HG02943 (cell line): Measurements from ENCODE around the gene ITPK1.
A peak's percentile ranks its signal among the peaks of the same experiment; 100 is the strongest.

Source experiments
- ATAC-seq: cut with Tn5 transposase; IDR thresholded peaks from one replicate; pipeline ENCODE4 v1.9.1; 2021; ENCODE audit warnings: mild to moderate bottlenecking, low read depth, moderate library complexity; ENCODE audit not compliant: unreplicated experiment

ITPK1 gene

DNA sequence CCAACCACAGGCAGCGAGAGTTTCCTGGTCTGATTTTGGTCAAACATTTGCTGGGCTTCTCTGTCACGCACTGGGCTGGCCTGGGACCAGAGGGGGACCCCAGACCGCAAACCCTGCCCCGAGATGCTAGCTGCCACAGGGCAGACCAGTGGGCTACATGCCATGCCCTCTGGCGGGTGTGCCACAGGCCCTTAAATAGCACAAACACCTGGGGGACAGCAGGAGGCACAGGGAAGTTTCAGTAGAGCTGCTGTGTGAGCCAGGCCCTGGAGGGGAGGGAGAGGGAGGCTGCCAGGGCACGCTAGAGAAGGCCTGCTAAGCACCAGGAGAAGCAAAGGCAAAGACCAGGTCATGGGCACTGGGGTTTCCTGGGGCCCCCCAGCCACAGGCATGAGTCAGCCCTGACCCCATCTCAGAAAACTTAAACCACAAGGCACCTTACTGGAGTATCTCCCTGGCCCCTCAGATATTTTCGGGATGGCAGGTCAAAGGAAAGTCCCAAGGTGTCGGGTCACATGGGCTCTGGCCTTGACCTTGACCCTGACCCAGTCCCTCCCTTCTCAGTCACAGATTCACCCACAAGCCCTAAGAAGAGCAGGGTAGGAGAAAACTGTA lies 29.2 kb downstream of the ITPK1 start:
- peak; percentile 55 for ATAC-seq

GRCh38 chr14:93085911-93086310 lies 29.8 kb downstream of the ITPK1 start:
- ATAC-seq, result no peak

GRCh38 chr14:93084866-93085857 lies 30.6 kb downstream of the ITPK1 start:
- ATAC-seq, result no peak

GRCh38 chr14:93084402-93084801 lies 31.3 kb downstream of the ITPK1 start:
- ATAC-seq, result no peak

DNA sequence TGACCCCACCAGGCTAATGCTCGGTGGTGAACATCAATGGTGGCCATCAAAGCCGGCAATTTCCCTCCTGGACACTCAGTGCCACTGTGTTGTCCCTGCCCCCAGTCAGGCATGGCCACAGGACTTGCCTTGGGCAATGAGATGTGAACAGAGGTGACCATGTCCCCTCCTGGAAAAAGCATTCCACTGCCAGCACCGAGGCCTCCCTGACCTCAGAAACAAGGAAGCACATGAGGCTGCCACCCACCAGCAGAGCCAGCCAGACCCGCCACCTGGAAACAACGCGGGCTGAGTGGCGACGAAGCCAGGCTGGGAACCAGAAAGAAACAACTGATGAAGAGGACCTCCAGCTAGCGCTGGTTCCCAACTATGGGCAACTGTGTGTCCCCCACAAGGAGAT lies 31.8 kb downstream of the ITPK1 start:
- ATAC-seq, result no peak

- no peak for ATAC-seq
These were observed 33.1 kb downstream of the ITPK1 start for GRCh38 chr14:93082576-93083001.

GRCh38 chr14:93081876-93082570 lies 33.7 kb downstream of the ITPK1 start:
- no peak for ATAC-seq

- no peak for ATAC-seq
These were observed 35.8 kb downstream of the ITPK1 start for GRCh38 chr14:93079865-93080403.

DNA sequence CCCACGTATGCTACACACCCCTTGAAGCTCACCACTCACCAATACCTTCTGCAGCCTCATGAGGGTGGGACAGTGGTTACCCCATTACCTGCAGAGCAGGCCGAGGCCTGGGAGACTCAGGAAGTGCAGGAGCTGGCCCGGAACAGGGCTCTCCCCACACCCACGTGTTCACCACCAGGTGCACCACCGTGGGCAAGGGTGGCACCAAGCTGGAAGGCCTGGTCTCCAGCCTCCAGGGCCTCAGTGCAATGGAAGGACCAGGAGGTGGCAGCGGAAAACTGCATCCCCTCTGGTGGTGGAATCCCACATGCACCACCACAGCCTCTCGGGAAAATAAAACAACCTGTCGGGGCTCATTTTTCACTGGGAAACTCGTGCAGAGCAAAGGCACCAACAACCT lies 36.4 kb downstream of the ITPK1 start:
- ATAC-seq, result no peak

DNA sequence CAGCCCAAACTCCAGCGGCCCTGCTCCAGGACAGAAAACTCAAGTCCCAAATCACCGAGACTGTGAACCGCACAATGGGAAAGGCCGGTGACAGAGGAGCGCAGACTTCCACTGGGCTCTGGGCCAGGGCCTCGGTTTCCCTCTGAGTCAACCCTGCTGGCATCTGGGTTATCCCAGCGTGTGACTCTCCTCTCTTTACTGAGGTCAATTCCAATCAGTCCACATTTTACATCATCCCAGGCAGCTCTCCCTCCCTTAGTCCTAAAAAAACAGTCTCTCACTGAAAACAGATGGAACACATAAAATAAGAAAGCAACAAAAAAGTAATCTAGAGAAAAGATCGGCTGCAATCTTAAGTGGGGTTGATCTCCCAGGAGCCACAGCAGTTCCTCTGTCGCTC lies 36.9 kb downstream of the ITPK1 start:
- no peak for ATAC-seq

DNA sequence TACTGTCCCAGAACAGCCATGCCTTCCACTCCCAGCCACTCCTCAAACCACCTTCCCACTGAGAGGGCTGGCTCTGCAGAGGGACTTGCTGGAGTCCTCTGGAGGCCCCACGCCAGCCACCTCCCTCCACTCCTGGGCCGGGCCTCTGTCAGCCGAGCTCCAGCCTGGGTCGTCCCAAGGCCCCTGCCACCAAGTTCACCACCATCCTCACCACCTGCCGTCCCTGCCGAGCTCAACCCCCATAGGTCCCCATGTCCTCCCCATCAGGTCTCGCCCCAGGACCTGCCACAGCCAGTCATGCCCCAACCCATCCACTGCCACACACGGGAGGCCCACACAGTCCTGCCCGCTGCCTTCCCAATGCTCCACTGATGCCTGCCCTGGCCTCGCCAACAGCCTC lies 39.0 kb downstream of the ITPK1 start:
- no peak for ATAC-seq

DNA sequence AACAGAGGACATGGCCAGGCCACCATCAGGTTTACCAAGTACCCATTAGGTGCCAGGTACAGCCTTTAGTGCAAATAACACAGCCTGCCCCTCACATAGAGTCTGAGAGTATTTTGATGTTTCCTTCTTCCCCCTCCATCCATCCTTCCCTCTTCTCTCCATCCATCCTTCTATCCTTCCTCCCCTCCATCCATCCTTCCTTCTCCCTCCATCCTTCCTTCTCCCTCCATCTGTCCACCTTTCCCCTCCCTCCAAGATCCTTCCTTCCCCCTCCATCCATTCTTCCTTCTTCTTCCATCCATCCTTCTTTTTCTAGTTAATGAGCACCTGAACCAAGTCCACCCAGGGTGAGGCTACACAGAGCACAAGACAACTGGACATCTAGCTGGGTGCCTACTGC lies 39.8 kb downstream of the ITPK1 start:
- ATAC-seq, result no peak

- ATAC-seq, result peak; percentile 59
These were observed 41.6 kb downstream of the ITPK1 start for GRCh38 chr14:93073910-93074769.

- ATAC-seq, result no peak
These were observed 42.4 kb downstream of the ITPK1 start for GRCh38 chr14:93073358-93073707.

DNA sequence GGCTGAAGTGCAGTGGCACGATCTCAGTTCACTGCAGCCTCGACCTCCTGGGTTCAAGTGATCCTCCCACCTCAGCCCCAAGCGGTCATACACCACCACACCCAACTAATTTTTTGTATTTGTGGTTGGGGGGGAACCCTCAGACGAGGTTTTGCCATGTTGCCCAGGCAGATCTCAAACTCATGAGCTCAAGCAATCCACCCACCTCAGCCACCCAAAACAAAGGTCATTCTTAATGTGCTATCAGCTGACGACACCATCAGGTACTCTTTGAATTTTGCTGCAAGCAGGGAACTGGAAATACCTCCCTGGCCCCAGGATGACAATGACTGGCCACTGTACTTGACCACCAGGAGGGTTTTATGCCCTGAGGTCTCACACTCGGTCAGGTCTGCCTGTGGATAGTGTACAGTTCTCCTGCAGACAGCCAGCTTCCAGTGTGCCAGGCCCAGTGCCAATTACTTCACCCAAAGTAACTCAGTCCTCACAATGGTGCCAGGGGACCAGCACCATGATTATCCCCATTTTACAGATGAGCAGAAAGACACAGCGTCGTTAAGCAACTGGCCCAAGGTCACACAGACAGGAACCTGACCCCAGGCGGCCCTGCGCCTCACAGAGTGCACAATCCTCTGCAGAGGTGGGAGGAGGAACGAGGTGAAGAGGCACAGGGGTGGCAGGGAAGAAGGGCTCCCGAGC lies 42.9 kb downstream of the ITPK1 start:
- ATAC-seq, result no peak

DNA sequence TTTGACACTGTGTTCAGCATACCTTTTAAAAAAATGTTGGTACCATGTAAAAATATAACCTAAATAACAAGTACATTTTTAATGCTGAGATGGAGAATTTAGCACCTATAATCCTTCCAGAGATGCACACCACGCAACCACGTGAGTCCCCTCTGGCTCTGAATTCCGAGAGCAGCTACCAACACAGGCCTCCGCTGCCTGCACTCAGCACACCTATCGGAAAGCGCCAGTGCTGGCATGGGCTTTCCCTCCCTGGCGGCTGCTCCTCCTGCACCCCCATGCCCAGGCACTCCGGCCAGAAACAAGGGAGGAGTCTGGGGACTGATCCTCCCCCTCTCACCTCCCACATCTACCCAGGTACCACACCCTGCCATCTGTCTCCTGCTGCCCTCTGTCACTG lies 47.0 kb downstream of the ITPK1 start:
- no peak for ATAC-seq

- ATAC-seq, result no peak
These were observed 48.6 kb downstream of the ITPK1 start for GRCh38 chr14:93067088-93067487.

DNA sequence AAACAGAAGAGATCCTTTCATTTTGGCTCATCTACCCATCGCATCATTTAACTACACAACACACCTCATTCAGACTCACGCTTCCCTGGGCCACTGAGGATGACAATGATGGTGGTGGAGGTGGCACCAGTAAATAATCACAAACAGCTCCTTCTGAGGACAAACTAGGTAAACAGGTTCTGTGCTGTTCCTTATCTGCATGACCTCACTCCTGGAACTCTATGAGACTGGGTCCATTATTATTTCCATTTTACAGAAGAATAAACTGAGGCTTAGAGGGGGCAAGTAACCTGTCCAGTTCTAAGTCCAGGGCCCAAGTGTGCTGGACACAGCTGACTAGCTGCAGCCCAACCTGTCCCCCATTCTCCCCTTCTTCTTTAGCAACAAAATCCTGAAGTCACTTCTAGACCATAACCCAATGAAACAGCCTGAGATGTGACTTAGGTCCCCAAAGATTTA lies 50.4 kb downstream of the ITPK1 start:
- ATAC-seq, result no peak
